ENCODE results near the gene GPR156.

Gene GPR156

DNA sequence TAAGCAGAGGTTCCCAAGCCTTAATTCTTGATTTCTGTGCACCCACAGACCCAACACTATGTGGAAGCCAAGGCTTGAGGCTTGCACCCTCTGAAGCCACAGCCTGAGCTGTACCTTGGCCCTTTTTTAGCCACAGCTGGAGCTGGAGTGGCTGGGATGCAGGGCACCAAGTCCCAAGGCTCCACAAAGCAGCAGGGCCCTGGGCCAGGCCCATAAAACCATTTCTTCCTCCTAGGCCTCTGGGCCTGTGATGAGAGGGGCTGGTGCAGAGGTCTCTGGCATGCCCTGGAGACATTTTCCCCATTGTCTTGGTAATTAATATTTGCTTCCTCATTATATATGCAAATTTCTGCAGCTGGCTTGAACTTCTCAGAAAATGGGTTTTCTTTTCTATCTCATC is 129.9 kb downstream of the GPR156 start:
- no peak overlapping the region for H3K27ac ChIP-seq
- no peak for TF ChIP-seq ZFX (IDR thresholded peaks at IDR 0.05)
- TF ChIP-seq, protein P1, sequence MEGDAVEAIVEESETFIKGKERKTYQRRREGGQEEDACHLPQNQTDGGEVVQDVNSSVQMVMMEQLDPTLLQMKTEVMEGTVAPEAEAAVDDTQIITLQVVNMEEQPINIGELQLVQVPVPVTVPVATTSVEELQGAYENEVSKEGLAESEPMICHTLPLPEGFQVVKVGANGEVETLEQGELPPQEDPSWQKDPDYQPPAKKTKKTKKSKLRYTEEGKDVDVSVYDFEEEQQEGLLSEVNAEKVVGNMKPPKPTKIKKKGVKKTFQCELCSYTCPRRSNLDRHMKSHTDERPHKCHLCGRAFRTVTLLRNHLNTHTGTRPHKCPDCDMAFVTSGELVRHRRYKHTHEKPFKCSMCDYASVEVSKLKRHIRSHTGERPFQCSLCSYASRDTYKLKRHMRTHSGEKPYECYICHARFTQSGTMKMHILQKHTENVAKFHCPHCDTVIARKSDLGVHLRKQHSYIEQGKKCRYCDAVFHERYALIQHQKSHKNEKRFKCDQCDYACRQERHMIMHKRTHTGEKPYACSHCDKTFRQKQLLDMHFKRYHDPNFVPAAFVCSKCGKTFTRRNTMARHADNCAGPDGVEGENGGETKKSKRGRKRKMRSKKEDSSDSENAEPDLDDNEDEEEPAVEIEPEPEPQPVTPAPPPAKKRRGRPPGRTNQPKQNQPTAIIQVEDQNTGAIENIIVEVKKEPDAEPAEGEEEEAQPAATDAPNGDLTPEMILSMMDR (conservative IDR thresholded peaks at IDR 0.05), result no peak

DNA sequence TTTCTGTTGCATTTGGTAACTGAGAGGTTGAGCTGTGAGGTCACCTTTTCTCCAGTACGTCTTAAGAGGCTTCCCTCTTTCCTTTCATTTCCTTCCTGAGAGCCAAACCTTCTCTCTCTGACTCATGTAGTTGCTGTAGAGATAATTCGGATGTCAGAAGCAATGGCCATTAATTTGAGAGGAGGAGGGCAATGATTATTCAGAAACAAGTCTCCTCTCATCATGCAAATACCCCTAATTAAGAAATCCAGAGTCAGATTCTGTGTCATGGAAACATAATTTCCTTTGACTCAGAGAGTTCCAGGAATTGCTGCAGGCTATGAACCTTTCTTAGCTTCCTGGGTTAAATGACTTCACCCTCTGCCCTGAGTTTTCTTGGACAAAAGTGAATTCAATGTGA is 131.7 kb downstream of the GPR156 start:
- no peak overlapping the region for H3K27ac ChIP-seq
- no peak for TF ChIP-seq ZFX (IDR thresholded peaks at IDR 0.05)
- TF ChIP-seq, protein P1 (conservative IDR thresholded peaks at IDR 0.05), result no peak

DNA sequence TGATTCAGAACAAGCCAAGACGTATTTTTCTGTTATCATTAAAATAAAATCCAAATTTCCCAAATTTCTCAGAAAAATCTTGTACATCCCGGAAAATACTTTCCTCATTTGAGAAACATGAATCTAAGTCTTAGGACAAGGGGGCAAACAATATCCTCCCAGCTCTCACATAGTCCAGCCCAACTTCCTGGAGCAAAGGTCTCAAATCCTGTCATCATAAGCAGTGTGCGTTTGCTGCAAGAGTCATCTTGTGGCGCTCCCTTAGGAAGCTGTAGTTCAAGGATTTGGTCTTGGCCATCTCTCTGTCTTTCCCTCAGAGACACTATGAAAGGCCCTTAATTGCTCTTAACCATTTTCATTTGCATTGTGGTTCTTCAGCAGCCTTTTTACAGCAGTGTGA is 133.2 kb downstream of the GPR156 start:
- TF ChIP-seq, protein P1 (conservative IDR thresholded peaks at IDR 0.05), result no peak
- TF ChIP-seq ZFX (IDR thresholded peaks at IDR 0.05), result no peak
- H3K27ac ChIP-seq, result no peak overlapping the region

DNA sequence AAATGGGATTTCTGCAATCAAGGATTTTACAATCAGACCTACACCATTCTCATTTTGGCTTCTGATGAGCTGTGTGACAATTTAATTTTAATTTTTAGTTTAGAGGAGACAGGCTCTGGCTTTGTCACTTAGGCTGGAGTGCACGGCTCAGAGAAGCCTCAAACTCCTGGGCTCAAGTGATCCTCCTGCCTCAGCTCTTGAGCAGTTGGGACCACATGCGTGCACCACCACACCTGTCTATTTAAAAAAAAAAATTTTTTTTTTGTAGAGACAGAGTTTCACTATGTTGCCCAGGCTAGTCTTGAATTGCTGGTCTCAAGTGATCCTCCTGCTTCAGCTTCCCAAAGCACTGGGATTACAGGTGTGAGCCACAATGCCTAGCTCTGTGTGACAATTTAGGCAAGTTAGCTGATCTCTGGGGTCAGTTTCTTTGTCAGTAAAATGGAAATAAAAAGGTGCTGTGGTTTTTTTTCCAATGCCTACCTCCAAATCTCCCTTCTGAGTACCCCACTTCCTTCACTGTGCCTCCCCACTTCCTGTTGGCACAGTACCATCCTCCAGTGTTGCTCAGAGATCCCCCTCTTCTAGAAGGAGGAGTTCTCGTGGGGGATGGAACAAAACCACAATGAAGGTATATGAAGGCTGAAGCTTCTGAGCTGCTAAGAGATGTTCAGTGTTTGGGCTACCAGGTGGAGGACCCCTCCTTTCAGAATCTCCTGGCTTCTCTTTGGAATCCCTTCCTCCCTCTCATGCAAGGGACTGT is 136.7 kb downstream of the GPR156 start:
- TF ChIP-seq ZFX (IDR thresholded peaks at IDR 0.05), result no peak
- TF ChIP-seq, protein P1 (conservative IDR thresholded peaks at IDR 0.05), result no peak
- H3K27ac ChIP-seq, result peak overlapping the region; percentile 84

DNA sequence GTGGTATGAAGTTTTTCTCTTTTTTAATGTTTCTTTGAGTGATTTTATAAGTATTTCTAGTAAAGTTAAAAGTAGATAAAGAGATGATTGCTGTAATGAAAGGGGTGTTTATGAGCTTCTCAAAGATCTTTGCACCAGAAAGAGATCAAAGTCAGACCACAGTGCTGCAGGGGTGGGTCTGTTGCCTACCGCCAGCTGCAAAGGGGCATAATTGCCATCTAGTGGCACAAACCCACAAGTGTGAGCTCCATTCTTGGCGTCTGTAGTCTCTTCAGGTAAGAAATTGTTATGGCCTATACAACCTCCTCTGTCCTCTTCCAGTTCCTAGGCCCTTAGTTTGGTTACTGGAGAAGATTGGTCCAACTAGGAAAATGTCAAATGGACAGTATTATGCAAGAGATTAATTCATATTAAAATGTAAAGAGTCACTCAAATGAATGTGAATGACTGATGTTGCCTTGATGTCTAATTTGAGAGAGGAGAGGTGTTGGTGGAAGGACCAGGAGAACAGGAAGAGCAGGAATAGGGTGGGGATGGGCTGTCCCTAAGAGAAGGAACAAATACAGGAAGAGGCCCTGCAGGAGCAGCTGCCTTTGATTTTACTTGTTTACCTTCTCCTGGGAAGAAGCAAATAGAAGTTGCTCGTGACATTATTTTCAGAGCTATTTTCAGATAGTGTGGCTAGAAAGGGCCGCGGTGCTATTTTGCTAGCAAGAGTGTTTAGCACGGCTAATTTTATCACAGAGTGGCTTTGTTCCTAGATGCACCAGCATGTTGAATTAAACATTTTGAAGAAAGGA is 137.8 kb downstream of the GPR156 start:
- no peak for TF ChIP-seq ZFX (IDR thresholded peaks at IDR 0.05)
- TF ChIP-seq, protein P1 (conservative IDR thresholded peaks at IDR 0.05), result no peak
- peak overlapping the region; percentile 84 for H3K27ac ChIP-seq

DNA sequence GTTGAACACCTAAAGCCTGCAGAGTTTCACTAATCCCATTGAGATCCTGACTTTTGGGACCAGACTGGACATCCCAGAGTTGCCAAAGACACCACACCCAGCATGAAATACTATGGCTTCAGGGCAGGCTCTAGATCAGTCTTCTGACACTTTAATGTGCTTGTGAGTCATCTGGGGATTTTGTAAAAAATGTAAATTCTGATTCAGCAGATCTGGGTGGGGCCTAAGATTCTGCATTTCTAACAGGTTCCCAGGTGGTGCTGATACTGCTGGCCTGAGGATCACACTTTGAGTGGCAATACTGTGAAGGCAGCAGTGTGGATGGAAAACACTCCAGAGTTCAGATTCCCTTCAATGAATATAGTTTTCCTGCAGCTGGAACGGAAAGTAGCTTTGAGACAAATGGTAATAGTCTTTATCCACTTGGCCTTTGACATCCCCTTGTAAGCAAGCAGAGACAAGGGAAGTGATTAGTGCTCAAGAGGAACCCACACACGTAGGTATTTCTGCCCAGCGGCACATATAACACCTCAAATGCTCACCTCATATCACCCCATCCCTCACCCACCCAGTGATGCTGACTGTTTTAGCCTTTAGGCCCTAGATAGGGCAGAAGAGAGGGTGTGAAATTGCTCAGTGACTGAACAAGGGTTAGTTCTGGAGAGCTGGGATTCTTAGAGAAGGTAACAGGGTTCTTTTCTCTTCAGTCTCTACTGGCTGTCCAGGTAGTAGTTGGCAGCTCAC is 139.3 kb downstream of the GPR156 start:
- TF ChIP-seq, protein P1 (conservative IDR thresholded peaks at IDR 0.05), result no peak
- TF ChIP-seq ZFX (IDR thresholded peaks at IDR 0.05), result no peak
- no peak overlapping the region; the same call in 1 of the 2 replicates for H3K27ac ChIP-seq
